CD4-positive, alpha-beta T cell treated with Interferon gamma for 1 hour (primary cell): Measurements from ENCODE around the gene DEFB116.
"Not testable (repeated sequence)": the region's sequence is repeated elsewhere in the genome, so short reads cannot be mapped to it uniquely, and the experiment has no call there.

ENCODE experiments used
- DNase-seq: peaks from one replicate; pipeline ENCODE4 v3.0.0-alpha.2; 2020

DEFB116 gene

DNA sequence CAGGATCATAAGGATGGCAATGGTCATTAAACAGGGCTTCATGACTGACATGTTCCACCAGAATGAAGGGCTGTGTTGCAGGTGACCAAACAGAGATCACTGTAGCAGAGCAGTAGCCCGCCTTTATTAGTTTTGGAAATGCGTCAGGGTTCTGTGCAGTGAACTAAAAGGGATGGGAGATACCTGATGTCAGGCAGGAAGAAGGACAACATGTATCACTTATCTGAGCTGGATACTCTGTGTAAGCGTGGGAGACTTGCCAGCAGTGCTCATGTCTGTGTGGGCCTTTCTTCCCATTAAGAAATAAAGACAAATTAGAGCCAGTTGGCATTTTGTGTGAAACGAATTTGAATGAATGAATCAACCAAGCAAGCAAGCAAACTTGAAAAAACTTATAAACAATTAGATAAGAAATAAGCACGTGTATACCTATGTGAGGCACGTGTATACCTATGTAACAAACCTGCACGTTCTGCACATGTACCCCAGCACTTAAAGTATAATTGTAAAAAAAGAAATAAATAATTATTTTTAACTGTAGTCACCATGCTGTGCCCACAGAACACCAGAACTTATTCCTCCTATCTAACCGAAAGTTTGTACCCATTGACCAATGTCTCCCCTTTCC is at the start of gene DEFB116:
DEFB116 (minus strand) TSS at position 51 of the 628 bp plus-strand sequence; CDS start at position 51, 0 bp downstream.
- no peak for DNase-seq

- no peak for DNase-seq
Observed at GRCh38 chr20:31355981-31356380, 47.6 kb upstream of the DEFB116 start.

DNA sequence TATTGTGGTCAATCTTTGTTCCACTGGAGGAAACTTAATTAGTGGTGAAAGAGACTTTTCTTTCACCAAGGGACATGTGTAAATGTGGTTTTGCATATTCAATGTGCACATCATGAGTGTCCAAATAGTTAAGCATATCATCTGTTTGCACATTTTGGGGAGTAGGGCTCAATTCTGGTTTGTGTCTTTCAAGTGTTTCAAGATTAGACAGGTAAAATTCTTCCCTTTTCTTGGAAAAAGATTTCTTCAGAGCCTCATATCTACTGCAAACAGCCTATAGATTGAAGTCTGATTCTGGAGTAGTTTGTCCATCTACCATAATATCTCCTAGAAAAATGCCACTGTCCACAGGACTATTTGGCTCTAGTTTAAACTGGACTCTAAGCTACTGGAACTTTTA is 33.1 kb upstream of the DEFB116 start:
- DNase-seq, result no peak

DNA sequence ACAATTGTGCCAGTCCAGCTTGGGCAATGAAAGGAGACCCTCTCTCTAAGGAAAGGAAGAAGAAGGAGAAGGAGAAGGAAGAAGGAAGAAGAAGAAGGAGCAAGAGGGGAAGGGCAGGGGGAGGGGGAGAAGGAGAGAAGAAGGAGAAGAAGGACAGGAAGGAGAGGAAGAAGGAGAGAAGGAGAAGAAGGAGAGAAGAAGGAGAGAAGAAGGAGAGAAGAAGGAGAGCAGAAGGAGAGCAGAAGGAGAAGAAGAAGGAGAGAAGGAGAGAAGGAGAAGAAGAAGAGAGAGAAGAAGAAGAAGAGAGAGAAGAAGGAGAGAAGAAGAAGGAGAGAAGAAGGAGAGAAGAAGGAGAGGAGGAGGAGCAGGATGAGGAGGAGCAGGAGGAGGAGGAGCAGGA is 22.5 kb upstream of the DEFB116 start:
- DNase-seq, result no peak

- DNase-seq, result no peak
Observed at GRCh38 chr20:31322504-31322903, 14.1 kb upstream of the DEFB116 start.

- not testable (repeated sequence) for DNase-seq
Observed at GRCh38 chr20:31284964-31285363, 23.4 kb downstream of the DEFB116 start.

- no peak for DNase-seq
Observed at GRCh38 chr20:31278178-31278577, 30.2 kb downstream of the DEFB116 start.

DNA sequence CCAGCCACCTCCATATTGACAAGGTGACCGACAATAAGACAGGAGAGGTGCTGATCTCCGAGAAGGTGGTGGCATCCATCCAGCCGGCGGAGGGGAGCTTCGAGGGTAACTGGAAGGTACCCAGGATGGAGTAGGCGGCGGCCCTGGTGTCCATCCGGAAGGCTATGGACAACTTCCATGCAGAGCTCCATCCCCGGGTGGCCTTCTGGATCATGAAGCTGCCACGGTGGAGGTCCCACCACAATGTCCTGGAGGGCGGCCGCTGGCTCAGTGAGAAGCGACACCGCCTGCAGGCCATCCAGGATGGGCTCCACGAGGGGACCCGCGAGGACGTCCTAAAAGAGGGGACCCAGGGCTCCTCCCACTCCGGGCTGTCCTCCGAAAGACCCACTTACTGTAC is 33.9 kb downstream of the DEFB116 start:
- DNase-seq, result no peak

DNA sequence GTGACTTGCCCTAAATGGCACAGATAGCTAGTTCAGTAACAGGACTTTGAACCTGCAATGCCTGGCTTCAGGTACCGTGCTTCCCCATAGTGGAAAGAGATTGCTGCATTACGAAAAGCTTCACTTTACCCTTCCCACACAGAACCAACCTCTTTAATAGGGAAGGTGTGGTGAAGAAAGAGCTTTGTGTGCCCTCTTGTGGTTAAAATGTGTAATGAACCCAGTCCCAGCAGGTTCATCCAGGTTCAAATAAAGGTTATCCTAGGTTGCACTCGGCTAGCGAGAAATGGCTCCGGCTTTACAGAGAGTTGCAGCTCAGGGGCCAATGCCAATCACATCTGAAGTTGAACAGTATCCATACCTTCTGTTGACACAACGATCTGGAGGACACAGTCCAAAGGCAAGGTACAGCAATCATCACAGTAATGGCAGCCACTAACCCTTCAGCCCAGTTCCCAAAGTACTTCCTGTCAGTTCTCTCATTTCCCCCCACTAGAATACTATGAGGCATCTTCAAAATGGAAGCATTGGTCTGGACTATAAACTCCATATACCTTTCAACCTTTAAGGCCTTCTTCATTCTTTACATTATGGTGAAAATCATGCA is 48.0 kb downstream of the DEFB116 start:
- no peak for DNase-seq

GRCh38 chr20:31257364-31257763 is 51.0 kb downstream of the DEFB116 start, which contains the start of gene DEFB115:
Gene DEFB115 (plus strand): TSS chr20:31257664. CDS start chr20:31257664, 0 bp downstream.
- DNase-seq, result no peak

GRCh38 chr20:31256959-31257358 is 51.4 kb downstream of the DEFB116 start:
- DNase-seq, result no peak
